HepG2 (cell line): ENCODE data around the gene SYNJ2. TPM values are rescaled to one million over a fixed set of nuclear protein-coding genes. Genes with fewer than 3 reads are reported as not detected.

Experiments used
- FOXA1 ChIP-seq, 2 experiments: fragments of 450-650 bp in 1 of 2; sonication (generic) in 1 of 2; formaldehyde crosslinking in 1 of 2; IDR thresholded peaks; 2 replicates each; pipeline versions ENCODE4 v1.4.0 to v1.6.1; 2016 to 2020; ENCODE audit warnings: missing genetic modification reagents in 1 of 2
- GABPB1 ChIP-seq: IDR thresholded peaks from 2 replicates; pipeline ENCODE4 v1.6.1; 2016; ENCODE audit warnings: mild to moderate bottlenecking, missing genetic modification reagents, moderate library complexity, missing compliant biosample characterization
- GATA4 ChIP-seq: sonication (generic); IDR thresholded peaks from 2 replicates; pipeline ENCODE4 v1.6.1; 2016; ENCODE audit warnings: antibody characterized with exemption, low read depth, borderline replicate concordance
- HDAC1 ChIP-seq: sonication (generic); formaldehyde crosslinking; IDR thresholded peaks from 2 replicates; pipeline ENCODE4 v1.5.1; 2020; ENCODE audit warnings: mild to moderate bottlenecking, missing genetic modification reagents
- KDM4B ChIP-seq: sonication (generic); formaldehyde crosslinking; IDR thresholded peaks from 2 replicates; pipeline ENCODE4 v1.4.0; 2020; ENCODE audit warnings: missing genetic modification reagents
- NR2C2 ChIP-seq: sonication (generic); formaldehyde crosslinking; IDR thresholded peaks from 2 replicates; pipeline ENCODE4 v1.4.0; 2020; ENCODE audit warnings: missing genetic modification reagents, mild to moderate bottlenecking, moderate library complexity, borderline replicate concordance
- PAWR ChIP-seq: sonication (generic); formaldehyde crosslinking; IDR thresholded peaks from 2 replicates; pipeline ENCODE4 v1.4.0; 2020; ENCODE audit warnings: missing genetic modification reagents, mild to moderate bottlenecking, borderline replicate concordance
- POLR2AphosphoS2 ChIP-seq: IDR thresholded peaks from 2 replicates; pipeline ENCODE4 v1.6.1; 2011; ENCODE audit warnings: low read depth, low read length, improper control_type of control experiment
- ZNF101 ChIP-seq: sonication (generic); formaldehyde crosslinking; IDR thresholded peaks from 2 replicates; pipeline ENCODE4 v1.4.0; 2020; ENCODE audit warnings: mild to moderate bottlenecking, low read depth, missing genetic modification reagents, borderline replicate concordance
- ZNF615 ChIP-seq: sonication (generic); formaldehyde crosslinking; IDR thresholded peaks from 2 replicates; pipeline ENCODE4 v1.5.0; 2020; ENCODE audit warnings: mild to moderate bottlenecking, missing genetic modification reagents, borderline replicate concordance
- ZNF773 ChIP-seq: sonication (generic); formaldehyde crosslinking; IDR thresholded peaks from 2 replicates; pipeline ENCODE4 v1.4.0; 2020; ENCODE audit warnings: missing genetic modification reagents, borderline replicate concordance
- ZNF788 ChIP-seq: sonication (generic); formaldehyde crosslinking; IDR thresholded peaks from 2 replicates; pipeline ENCODE4 v1.5.0; 2020; ENCODE audit warnings: mild to moderate bottlenecking, missing genetic modification reagents, borderline replicate concordance
- ZSCAN29 ChIP-seq: sonication (generic); formaldehyde crosslinking; conservative IDR thresholded peaks from 2 replicates; pipeline ENCODE4 v1.4.0; 2020; ENCODE audit warnings: mild to moderate bottlenecking, missing genetic modification reagents
- polyA plus RNA-seq, 8 experiments: library from polyadenylated mRNA; depleted of rRNA in 3 of 8; stranded (reverse) in 7 of 8; unstranded in 1 of 8; fragments of >200 nt; fragmentation: Illumina TruSeq in 4 of 8; extraction: Trizol in 4 of 8; gene quantifications; 2 replicates each; pipeline versions ENCODE4 v1.2.1 to v1.2.3, GENCODE V29; 2011 to 2016; ENCODE audit warnings: low read depth in 4 of 8, missing spikeins in 1 of 8, mixed read lengths in 1 of 8; ENCODE audit not compliant: insufficient read depth in 1 of 8
- total RNA-seq, 5 experiments: library from RNA; depleted of rRNA; stranded (reverse); fragments of >200 nt; fragmentation: Illumina TruSeq; extraction: Trizol; gene quantifications; 2 replicates each; pipeline ENCODE4 v1.2.3, GENCODE V29; 2016; ENCODE audit warnings: low read depth in 1 of 5
- TF ChIP-seq, protein P1 (sequence below): sonication (generic); formaldehyde crosslinking; IDR thresholded peaks from 2 replicates; pipeline ENCODE4 v1.4.0; 2020; ENCODE audit warnings: mild to moderate bottlenecking, missing genetic modification reagents
- TF ChIP-seq, protein P2 (sequence below): sonication (generic); formaldehyde crosslinking; IDR thresholded peaks from 2 replicates; pipeline ENCODE4 v1.8.1; 2023; ENCODE audit warnings: missing genetic modification reagents, mild to moderate bottlenecking, borderline replicate concordance
- TF ChIP-seq, protein P3 (sequence below): sonication (generic); formaldehyde crosslinking; conservative IDR thresholded peaks from 2 replicates; pipeline ENCODE4 v1.4.0; 2020; ENCODE audit warnings: missing genetic modification reagents
- TF ChIP-seq, protein P4 (sequence below): sonication (generic); formaldehyde crosslinking; IDR thresholded peaks from 2 replicates; pipeline ENCODE4 v1.5.0; 2020; ENCODE audit warnings: missing genetic modification reagents, mild to moderate bottlenecking, borderline replicate concordance
- TF ChIP-seq, protein P5 (sequence below): sonication (generic); formaldehyde crosslinking; IDR thresholded peaks from 2 replicates; pipeline ENCODE4 v1.4.0; 2020; ENCODE audit warnings: low read depth, mild to moderate bottlenecking, missing genetic modification reagents
- TF ChIP-seq, protein P6 (sequence below): sonication (generic); formaldehyde crosslinking; IDR thresholded peaks from 2 replicates; pipeline ENCODE4 v1.5.0; 2020; ENCODE audit warnings: mild to moderate bottlenecking, missing genetic modification reagents

The SYNJ2 gene
- total and polyA plus RNA-seq, 2 of the 13 experiments (the other 11 are each of a cell fraction or from before 2014, with no cell fraction given) = 39.1 to 57.6 TPM

DNA sequence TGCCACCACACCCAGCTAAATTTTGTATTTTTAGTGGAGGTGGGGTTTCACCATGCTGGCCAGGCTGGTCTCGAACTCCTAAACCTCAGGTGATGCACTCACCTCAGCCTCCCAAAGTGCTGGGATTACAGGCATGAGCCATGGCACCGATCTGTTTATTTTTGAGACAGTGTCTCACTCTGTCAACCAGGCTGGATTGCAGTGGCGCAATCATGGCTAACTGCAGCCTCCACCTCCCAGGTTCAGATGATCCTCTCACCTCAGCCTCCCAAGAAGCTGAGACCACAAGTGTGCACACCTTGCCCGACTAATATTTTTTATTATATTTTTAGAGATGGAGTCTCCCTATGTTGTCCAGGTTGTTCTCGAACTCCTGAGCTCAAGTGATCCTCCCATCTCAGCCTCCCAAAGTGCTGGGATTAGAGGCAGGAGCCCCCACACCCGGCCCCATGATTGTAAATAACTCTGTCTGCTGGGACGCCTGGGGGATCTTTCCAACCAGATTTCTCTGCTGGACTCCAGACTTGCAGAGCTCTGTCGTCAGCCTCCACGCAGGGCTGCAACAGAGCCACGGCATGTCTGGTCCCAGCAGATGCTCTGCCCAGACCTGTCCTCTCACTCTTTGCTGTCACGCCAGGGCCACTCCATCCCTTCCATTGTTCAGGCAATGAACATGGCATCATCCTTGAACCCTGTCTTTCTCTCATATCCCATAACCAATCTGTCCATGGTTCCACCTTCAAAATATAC lies 25.3 kb downstream of the SYNJ2 start (continued):
- TF ChIP-seq, protein P1, sequence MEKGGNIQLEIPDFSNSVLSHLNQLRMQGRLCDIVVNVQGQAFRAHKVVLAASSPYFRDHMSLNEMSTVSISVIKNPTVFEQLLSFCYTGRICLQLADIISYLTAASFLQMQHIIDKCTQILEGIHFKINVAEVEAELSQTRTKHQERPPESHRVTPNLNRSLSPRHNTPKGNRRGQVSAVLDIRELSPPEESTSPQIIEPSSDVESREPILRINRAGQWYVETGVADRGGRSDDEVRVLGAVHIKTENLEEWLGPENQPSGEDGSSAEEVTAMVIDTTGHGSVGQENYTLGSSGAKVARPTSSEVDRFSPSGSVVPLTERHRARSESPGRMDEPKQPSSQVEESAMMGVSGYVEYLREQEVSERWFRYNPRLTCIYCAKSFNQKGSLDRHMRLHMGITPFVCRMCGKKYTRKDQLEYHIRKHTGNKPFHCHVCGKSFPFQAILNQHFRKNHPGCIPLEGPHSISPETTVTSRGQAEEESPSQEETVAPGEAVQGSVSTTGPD (CRISPR knock-in tag) = no peak
- TF ChIP-seq ZNF773 (CRISPR knock-in tag) (no peak), ZNF788 (no peak), ZSCAN29 (CRISPR knock-in tag) (no peak), FOXA1 (IDR thresholded peaks at IDR 0.05) (no peak), FOXA1 (CRISPR knock-in tag; IDR thresholded peaks at IDR 0.05) (0 out of 2 replicates have a peak, but pooled peaks have one; percentile 20), PAWR (CRISPR knock-in tag) (no peak), ZNF615 (no peak), GATA4 (no peak), KDM4B (CRISPR knock-in tag) (no peak), HDAC1 (no peak; the same call in 1 of the 2 replicates), POLR2AphosphoS2 (0 out of 2 replicates have a peak, but pooled peaks have one; percentile 13), GABPB1 (CRISPR knock-in tag) (0 out of 2 replicates have a peak, but pooled peaks have one; percentile 11), ZNF101 (CRISPR knock-in tag) (no peak), NR2C2 (no peak)
- TF ChIP-seq, protein P2, sequence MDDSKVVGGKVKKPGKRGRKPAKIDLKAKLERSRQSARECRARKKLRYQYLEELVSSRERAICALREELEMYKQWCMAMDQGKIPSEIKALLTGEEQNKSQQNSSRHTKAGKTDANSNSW (CRISPR knock-in tag) = no peak
- TF ChIP-seq, protein P3, sequence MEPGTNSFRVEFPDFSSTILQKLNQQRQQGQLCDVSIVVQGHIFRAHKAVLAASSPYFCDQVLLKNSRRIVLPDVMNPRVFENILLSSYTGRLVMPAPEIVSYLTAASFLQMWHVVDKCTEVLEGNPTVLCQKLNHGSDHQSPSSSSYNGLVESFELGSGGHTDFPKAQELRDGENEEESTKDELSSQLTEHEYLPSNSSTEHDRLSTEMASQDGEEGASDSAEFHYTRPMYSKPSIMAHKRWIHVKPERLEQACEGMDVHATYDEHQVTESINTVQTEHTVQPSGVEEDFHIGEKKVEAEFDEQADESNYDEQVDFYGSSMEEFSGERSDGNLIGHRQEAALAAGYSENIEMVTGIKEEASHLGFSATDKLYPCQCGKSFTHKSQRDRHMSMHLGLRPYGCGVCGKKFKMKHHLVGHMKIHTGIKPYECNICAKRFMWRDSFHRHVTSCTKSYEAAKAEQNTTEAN (CRISPR knock-in tag) = no peak
- TF ChIP-seq, protein P4, sequence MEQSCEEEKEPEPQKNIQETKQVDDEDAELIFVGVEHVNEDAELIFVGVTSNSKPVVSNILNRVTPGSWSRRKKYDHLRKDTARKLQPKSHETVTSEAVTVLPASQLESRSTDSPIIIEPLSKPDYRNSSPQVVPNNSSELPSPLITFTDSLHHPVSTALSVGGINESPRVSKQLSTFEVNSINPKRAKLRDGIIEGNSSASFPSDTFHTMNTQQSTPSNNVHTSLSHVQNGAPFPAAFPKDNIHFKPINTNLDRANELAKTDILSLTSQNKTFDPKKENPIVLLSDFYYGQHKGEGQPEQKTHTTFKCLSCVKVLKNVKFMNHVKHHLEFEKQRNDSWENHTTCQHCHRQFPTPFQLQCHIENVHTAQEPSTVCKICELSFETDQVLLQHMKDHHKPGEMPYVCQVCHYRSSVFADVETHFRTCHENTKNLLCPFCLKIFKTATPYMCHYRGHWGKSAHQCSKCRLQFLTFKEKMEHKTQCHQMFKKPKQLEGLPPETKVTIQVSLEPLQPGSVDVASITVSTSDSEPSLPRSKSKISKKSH (CRISPR knock-in tag) = no peak
- TF ChIP-seq, protein P5, sequence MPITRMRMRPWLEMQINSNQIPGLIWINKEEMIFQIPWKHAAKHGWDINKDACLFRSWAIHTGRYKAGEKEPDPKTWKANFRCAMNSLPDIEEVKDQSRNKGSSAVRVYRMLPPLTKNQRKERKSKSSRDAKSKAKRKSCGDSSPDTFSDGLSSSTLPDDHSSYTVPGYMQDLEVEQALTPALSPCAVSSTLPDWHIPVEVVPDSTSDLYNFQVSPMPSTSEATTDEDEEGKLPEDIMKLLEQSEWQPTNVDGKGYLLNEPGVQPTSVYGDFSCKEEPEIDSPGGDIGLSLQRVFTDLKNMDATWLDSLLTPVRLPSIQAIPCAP (CRISPR knock-in tag) = no peak
- TF ChIP-seq, protein P6, sequence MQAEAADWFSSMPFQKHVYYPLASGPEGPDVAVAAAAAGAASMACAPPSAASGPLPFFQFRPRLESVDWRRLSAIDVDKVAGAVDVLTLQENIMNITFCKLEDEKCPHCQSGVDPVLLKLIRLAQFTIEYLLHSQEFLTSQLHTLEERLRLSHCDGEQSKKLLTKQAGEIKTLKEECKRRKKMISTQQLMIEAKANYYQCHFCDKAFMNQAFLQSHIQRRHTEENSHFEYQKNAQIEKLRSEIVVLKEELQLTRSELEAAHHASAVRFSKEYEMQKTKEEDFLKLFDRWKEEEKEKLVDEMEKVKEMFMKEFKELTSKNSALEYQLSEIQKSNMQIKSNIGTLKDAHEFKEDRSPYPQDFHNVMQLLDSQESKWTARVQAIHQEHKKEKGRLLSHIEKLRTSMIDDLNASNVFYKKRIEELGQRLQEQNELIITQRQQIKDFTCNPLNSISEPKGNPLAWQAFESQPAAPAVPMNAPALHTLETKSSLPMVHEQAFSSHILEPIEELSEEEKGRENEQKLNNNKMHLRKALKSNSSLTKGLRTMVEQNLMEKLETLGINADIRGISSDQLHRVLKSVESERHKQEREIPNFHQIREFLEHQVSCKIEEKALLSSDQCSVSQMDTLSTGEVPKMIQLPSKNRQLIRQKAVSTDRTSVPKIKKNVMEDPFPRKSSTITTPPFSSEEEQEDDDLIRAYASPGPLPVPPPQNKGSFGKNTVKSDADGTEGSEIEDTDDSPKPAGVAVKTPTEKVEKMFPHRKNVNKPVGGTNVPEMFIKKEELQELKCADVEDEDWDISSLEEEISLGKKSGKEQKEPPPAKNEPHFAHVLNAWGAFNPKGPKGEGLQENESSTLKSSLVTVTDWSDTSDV (CRISPR knock-in tag) = no peak
